MM.1S (cell line): ENCODE results near the gene RNF150.

Experiments used
- DNase-seq: peaks from one replicate; pipeline ENCODE4 v3.0.0-alpha.2; 2015
- H2AFZ ChIP-seq: fragments of 300-600 bp; sonication (generic); 2 replicates; pipeline ENCODE4 v1.6.0; 2016; ENCODE audit warnings: antibody characterized with exemption, low read length
- H3F3A ChIP-seq: fragments of 300-600 bp; sonication (generic); 2 replicates; pipeline ENCODE4 v1.6.1; 2016; ENCODE audit warnings: mild to moderate bottlenecking, antibody characterized with exemption, low read length, moderate library complexity, mixed read lengths; ENCODE audit not compliant: insufficient read depth
- H3K27ac ChIP-seq: fragments of 300-600 bp; sonication (generic); 2 replicates; pipeline ENCODE4 v1.5.1; 2016; ENCODE audit warnings: mild to moderate bottlenecking, low read length
- H3K27me3 ChIP-seq: fragments of 300-600 bp; sonication (generic); replicated peaks from 2 replicates; pipeline ENCODE4 v1.6.0; 2016; ENCODE audit warnings: low read length; ENCODE audit not compliant: insufficient read depth
- H3K36me3 ChIP-seq: fragments of 300-600 bp; sonication (generic); replicated peaks from 2 replicates; pipeline ENCODE4 v1.6.1; 2016; ENCODE audit warnings: mild to moderate bottlenecking, low read length, mixed read lengths; ENCODE audit not compliant: insufficient read depth
- H3K4me1 ChIP-seq: fragments of 300-600 bp; sonication (generic); 2 replicates; pipeline ENCODE4 v1.6.1; 2016; ENCODE audit warnings: low read length, mixed read lengths
- H3K4me2 ChIP-seq: fragments of 300-600 bp; sonication (generic); 2 replicates; pipeline ENCODE4 v1.6.0; 2016; ENCODE audit warnings: low read depth, low read length
- H3K4me3 ChIP-seq: fragments of 300-600 bp; sonication (generic); 2 replicates; pipeline ENCODE4 v1.5.1; 2016; ENCODE audit warnings: low read length, mixed read lengths
- H3K79me2 ChIP-seq: fragments of 300-600 bp; sonication (generic); 2 replicates; pipeline ENCODE4 v1.6.1; 2016; ENCODE audit warnings: mixed run types, low read length, mixed read lengths
- H3K9ac ChIP-seq: fragments of 300-600 bp; sonication (generic); 2 replicates; pipeline ENCODE4 v1.6.1; 2016; ENCODE audit warnings: low read length, mixed read lengths
- H3K9me2 ChIP-seq: fragments of 300-600 bp; sonication (generic); replicated peaks from 2 replicates; pipeline ENCODE4 v1.6.1; 2016; ENCODE audit warnings: mild to moderate bottlenecking, low read length, mixed read lengths; ENCODE audit not compliant: insufficient read depth
- H3K9me3 ChIP-seq: fragments of 300-600 bp; sonication (generic); replicated peaks from 2 replicates; pipeline ENCODE4 v1.6.1; 2016; ENCODE audit warnings: mild to moderate bottlenecking, low read length, mixed read lengths; ENCODE audit not compliant: insufficient read depth
- H4K20me1 ChIP-seq: fragments of 300-600 bp; sonication (generic); 2 replicates; pipeline ENCODE4 v1.6.1; 2016; ENCODE audit warnings: mild to moderate bottlenecking, low read length, moderate library complexity, mixed read lengths; ENCODE audit not compliant: insufficient read depth
- EZH2 ChIP-seq: fragments of 300-600 bp; sonication (generic); optimal IDR thresholded peaks from 2 replicates; pipeline ENCODE3; 2017; ENCODE audit warnings: low read depth, mild to moderate bottlenecking, antibody characterized with exemption, low read length, mixed read lengths
- EZH2phosphoT487 ChIP-seq: fragments of 300-600 bp; sonication (generic); IDR thresholded peaks from 2 replicates; pipeline ENCODE4 v1.6.1; 2018; ENCODE audit warnings: antibody characterized with exemption, low read length
- TF ChIP-seq, protein P1 (sequence below): fragments of 300-600 bp; sonication (generic); IDR thresholded peaks from 2 replicates; pipeline ENCODE4 v1.5.1; 2016; ENCODE audit warnings: antibody characterized with exemption, low read length, mixed read lengths

The RNF150 gene

DNA sequence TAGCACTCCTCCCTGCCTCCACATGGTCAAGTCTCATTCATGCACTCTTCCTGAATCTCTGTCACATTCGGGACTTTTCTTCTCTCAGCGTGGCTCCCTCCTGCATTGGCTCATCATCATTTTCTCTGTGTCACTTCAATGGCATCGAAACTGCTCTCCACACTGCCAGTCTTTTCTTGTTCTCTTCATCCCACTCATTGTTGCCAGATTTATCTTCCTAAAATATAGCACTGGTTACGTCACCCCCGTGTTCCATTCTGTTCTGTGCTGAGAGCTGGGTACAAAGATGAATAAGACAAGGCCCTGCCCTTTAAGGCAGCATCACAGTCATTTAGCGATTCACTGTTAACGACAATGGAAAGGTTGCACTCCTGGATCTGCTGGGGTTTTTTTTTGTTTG, 202.7 kb downstream of the RNF150 start:
- H3K36me3 ChIP-seq = no peaks in the 10 kb centered on the region
- H3K27me3 ChIP-seq = no peaks in the 10 kb centered on the region
- no peak overlapping the region for H3K27ac ChIP-seq

DNA sequence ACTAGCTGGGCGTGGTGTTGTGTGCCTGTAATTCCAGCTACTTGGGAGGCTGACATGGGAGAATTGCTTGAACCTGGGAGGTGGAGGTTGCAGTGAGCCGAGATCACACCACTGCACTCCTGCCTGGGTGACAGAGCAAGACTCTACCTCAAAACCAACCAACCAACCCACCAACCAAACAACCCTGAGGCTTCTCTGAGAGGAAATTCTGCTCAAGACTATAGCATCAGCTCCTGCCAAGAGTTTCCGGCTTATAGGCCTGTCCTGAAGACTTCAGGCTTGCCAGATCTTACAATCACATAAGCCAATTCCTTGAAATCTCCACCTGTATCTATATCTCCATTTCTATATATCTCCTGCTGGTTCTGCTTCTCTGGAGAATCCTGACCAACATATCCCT, 203.3 kb downstream of the RNF150 start:
- no peak overlapping the region for H3K9ac ChIP-seq
- no peak overlapping the region for H2AFZ ChIP-seq
- H3K36me3 ChIP-seq = no peaks in the 10 kb centered on the region
- H3K4me2 ChIP-seq = no peak overlapping the region
- H3K9me2 ChIP-seq = no peaks in the 10 kb centered on the region
- H3K4me3 ChIP-seq = no peak overlapping the region
- no peaks in the 10 kb centered on the region for H3K9me3 ChIP-seq
- no peaks in the 10 kb centered on the region for H3K27me3 ChIP-seq
- H3F3A ChIP-seq = no peaks in the 10 kb centered on the region
- no peaks in the 10 kb centered on the region for H3K4me1 ChIP-seq
- no peaks in the 10 kb centered on the region for H3K79me2 ChIP-seq
- no peaks in the 10 kb centered on the region for H4K20me1 ChIP-seq
- no peak for DNase-seq
- no peak overlapping the region for H3K27ac ChIP-seq
- TF ChIP-seq EZH2phosphoT487 (no peak), EZH2 (no peak)
- TF ChIP-seq, protein P1, sequence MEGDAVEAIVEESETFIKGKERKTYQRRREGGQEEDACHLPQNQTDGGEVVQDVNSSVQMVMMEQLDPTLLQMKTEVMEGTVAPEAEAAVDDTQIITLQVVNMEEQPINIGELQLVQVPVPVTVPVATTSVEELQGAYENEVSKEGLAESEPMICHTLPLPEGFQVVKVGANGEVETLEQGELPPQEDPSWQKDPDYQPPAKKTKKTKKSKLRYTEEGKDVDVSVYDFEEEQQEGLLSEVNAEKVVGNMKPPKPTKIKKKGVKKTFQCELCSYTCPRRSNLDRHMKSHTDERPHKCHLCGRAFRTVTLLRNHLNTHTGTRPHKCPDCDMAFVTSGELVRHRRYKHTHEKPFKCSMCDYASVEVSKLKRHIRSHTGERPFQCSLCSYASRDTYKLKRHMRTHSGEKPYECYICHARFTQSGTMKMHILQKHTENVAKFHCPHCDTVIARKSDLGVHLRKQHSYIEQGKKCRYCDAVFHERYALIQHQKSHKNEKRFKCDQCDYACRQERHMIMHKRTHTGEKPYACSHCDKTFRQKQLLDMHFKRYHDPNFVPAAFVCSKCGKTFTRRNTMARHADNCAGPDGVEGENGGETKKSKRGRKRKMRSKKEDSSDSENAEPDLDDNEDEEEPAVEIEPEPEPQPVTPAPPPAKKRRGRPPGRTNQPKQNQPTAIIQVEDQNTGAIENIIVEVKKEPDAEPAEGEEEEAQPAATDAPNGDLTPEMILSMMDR = no peak

More for the DNA sequence above, 202.7 kb downstream of the RNF150 start:
- no peak overlapping the region for H3K4me2 ChIP-seq
- no peak overlapping the region for H3K9ac ChIP-seq
- H3K9me3 ChIP-seq = no peaks in the 10 kb centered on the region
- no peak overlapping the region for H2AFZ ChIP-seq
- no peaks in the 10 kb centered on the region for H3F3A ChIP-seq
- no peaks in the 10 kb centered on the region for H3K79me2 ChIP-seq
- H3K4me1 ChIP-seq = no peaks in the 10 kb centered on the region
- H3K9me2 ChIP-seq = no peaks in the 10 kb centered on the region
- no peak overlapping the region for H3K4me3 ChIP-seq
- DNase-seq = no peak
- no peak for TF ChIP-seq EZH2phosphoT487
- no peak for TF ChIP-seq EZH2
- TF ChIP-seq, protein P1 = no peak
- no peaks in the 10 kb centered on the region for H4K20me1 ChIP-seq

DNA sequence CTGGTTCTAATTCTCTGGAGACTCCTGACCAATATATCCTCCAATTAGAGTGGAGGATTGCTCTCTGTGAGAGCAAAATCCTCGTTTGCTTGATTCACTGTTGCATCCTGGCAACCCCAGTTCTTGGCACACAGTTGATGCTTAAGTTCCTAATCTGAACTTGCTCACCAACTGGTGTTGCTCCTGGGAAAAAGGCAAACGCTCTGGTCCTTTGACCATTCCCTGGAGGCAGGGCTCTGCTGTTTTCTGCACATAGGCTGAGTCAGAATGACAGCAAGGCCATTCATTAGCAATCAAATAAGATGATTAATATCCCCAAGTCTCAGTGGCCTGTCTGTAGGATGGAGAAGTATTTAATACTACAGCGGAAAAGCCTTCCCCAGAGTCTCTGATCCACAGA, 204.4 kb downstream of the RNF150 start:
- H3K4me1 ChIP-seq = no peaks in the 10 kb centered on the region

More for the DNA sequence above, 204.4 kb downstream of the RNF150 start:
- no peaks in the 10 kb centered on the region for H3K9me2 ChIP-seq
- H3K79me2 ChIP-seq = no peaks in the 10 kb centered on the region
- TF ChIP-seq EZH2 (no peak), EZH2phosphoT487 (no peak)
- TF ChIP-seq, protein P1 = no peak
- H2AFZ ChIP-seq = no peak overlapping the region
- H3K9me3 ChIP-seq = no peaks in the 10 kb centered on the region
- no peaks in the 10 kb centered on the region for H4K20me1 ChIP-seq
- no peaks in the 10 kb centered on the region for H3F3A ChIP-seq
- no peak overlapping the region for H3K9ac ChIP-seq
- H3K4me3 ChIP-seq = no peak overlapping the region
- DNase-seq = no peak
- H3K36me3 ChIP-seq = no peaks in the 10 kb centered on the region
- H3K27me3 ChIP-seq = no peaks in the 10 kb centered on the region
- H3K4me2 ChIP-seq = no peak overlapping the region
- no peak overlapping the region for H3K27ac ChIP-seq
